ENCODE data around the gene OAS3. TPM values are rescaled to one million over a fixed set of nuclear protein-coding genes. Genes with fewer than 3 reads are reported as not detected.
A peak's percentile ranks its signal among the peaks of the same experiment; 100 is the strongest.

Gene OAS3, protein sequence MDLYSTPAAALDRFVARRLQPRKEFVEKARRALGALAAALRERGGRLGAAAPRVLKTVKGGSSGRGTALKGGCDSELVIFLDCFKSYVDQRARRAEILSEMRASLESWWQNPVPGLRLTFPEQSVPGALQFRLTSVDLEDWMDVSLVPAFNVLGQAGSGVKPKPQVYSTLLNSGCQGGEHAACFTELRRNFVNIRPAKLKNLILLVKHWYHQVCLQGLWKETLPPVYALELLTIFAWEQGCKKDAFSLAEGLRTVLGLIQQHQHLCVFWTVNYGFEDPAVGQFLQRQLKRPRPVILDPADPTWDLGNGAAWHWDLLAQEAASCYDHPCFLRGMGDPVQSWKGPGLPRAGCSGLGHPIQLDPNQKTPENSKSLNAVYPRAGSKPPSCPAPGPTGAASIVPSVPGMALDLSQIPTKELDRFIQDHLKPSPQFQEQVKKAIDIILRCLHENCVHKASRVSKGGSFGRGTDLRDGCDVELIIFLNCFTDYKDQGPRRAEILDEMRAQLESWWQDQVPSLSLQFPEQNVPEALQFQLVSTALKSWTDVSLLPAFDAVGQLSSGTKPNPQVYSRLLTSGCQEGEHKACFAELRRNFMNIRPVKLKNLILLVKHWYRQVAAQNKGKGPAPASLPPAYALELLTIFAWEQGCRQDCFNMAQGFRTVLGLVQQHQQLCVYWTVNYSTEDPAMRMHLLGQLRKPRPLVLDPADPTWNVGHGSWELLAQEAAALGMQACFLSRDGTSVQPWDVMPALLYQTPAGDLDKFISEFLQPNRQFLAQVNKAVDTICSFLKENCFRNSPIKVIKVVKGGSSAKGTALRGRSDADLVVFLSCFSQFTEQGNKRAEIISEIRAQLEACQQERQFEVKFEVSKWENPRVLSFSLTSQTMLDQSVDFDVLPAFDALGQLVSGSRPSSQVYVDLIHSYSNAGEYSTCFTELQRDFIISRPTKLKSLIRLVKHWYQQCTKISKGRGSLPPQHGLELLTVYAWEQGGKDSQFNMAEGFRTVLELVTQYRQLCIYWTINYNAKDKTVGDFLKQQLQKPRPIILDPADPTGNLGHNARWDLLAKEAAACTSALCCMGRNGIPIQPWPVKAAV
- total RNA-seq: 10 to 100 TPM; 12.9 to 27.2 TPM
- long read RNA-seq, partial matches to known transcripts: 6 of 29 reads
- long read RNA-seq, other reads (novel, unspliced or antisense): 21 of 29 reads

DNA sequence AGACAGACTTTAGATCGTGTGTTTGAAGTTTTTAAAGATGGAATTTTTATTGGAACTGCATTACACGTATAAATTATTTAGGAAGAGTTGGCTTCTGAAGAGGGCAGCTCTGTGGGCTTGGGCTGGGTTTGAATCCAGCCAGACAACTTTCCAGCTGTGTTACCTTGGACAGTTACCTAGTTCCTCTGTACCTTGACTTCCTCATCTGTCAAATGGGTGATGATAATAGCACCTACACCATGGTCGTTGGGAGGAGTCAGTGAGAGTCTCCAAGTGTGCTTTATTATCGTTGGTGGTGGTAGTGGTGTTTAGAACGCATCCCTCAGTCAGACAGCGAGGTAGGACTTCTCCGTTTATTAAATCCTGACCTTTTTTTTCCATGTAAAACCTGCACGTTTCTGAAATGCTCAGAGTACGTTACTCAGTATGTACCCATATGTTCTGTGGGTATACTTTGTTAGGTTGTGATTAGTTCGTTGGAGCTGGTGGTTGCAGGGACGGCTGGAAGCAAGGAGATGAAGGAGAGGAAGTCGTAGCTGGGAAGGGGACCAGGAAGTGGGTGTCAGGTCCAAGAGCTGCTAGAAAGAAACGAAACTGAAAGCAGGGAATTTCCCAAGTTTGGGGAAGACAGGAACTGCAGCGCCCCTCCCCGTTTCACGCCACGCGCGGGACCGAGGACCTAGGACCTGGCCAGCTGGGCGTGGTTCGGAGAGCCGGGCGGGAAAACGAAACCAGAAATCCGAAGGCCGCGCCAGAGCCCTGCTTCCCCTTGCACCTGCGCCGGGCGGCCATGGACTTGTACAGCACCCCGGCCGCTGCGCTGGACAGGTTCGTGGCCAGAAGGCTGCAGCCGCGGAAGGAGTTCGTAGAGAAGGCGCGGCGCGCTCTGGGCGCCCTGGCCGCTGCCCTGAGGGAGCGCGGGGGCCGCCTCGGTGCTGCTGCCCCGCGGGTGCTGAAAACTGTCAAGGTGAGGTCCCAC is at the start of gene OAS3:
Gene OAS3, plus strand, starts transcription at position 734 of the 979 bp plus-strand sequence. Its CDS starts 57 bp downstream, at position 791.
- intact Hi-C loops (cut with DNase I, micrococcal nuclease): no loop called here
- peak; percentile 91 to 93 for DNase-seq
- ATAC-seq: peak; percentile 95

- DNase-seq (no peak), ATAC-seq (peak; percentile 46)
- intact Hi-C loops (cut with DNase I, micrococcal nuclease): loop anchor here in 1 of 2 donors (10.0 kb wide), 1 partner anchor 143 kb away; no protein-coding TSS in a partner anchor
Observed at GRCh38 chr12:112891093-112892024, 46.9 kb upstream of the OAS3 start.

DNA sequence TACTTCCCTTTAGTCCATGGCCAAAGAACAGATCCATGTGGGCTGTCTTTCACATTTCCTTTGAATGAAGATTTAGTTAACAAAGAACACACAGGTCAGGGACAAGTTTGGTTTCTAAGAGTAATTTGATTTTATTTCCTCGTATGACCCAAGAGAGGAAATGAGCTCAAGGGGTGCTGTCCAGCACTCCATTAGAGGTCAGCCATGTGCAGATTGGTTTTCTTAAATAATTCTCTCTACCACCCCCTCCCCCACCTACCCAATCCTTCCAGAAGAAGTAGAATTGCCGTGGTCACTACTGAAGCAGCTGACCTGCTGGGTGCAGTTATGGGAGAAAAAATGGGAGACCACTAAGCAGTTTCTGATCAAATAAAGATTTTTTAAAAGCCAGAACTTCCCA is 45.4 kb upstream of the OAS3 start:
- DNase-seq (no peak), ATAC-seq (no peak)
- intact Hi-C loops (cut with DNase I, micrococcal nuclease): loop anchor here in 1 of 2 donors (10.0 kb wide), 1 partner anchor 142 kb away; no protein-coding TSS in a partner anchor

- DNase-seq: no peak
- ATAC-seq: no peak
- intact Hi-C loops (cut with DNase I, micrococcal nuclease): loop anchor here in 1 of 2 donors (10.0 kb wide), 1 partner anchor 141 kb away; no protein-coding TSS in a partner anchor
Observed at GRCh38 chr12:112894128-112894527, 44.1 kb upstream of the OAS3 start.

DNA sequence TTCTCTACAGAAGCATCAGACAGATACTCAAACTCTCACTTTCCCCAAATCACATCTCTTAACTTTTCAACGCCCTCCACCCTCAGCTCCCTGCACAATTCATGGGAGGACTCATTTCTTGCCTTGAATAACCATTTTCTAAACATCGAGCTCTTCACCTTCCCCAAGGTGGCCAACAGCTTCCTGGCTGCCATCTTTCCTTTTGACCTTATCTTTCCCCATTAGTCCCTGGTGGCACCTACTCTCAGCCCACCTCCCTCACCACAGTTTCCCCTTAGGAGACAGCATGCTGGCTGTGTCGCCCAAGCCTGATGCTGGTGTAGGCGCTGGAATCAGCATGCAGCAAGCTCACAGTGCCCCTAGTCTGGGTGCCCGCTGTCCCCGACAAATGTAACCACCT is 39.9 kb upstream of the OAS3 start:
- intact Hi-C loops (cut with DNase I, micrococcal nuclease): loop anchor here in 1 of 2 donors (10.0 kb wide), 1 partner anchor 136 kb away; no protein-coding TSS in a partner anchor
- DNase-seq: no peak
- ATAC-seq: no peak

DNA sequence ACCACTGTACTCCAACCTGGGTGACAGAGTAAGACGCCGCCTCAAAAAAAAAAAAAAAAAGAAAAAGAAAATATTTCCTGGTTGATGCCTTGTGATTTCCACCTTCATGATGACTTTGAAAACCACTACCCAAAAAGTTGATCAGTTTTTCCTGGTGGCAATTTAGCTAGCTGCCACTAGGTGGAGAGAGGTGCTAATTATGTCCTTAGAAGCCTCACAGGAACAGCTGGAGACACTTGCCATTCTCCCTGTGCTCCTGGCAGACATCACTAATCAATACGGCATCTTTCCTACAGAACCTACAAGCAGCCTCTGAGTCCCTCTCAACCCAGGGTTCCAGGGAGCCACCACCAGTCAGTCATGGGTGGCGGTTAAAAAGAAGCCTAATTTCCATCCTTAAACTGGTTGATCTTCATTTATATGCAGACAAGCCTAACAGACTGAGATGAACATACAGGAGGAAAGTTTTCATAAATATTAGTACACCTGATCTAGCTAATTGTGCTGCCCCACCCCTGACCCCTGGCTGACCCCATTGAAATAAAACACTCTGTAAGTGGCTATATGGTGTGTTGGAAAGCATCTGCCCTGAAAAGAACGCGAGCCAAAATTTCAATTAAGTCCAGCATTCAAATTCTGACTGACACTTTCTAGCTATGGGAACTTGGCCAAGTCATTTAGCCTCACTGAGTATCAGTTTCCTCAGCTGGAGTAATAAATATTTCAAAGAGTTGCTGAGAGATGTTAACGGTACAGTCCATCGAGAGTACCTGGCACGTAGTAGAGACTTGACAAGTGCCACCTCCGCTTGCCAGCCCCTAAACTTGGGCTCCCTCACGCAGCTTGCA is 37.8 kb upstream of the OAS3 start:
- intact Hi-C loops (cut with DNase I, micrococcal nuclease): no loop called here

GRCh38 chr12:112901271-112901670 is 37.0 kb upstream of the OAS3 start:
- intact Hi-C loops (cut with DNase I, micrococcal nuclease): no loop called here
- ATAC-seq: peak; percentile 67

More for the DNA sequence above, 37.8 kb upstream of the OAS3 start:
- peak; percentile 75 for ATAC-seq
- peak in 1 of 2 donors; percentile 41 for DNase-seq

GRCh38 chr12:112904571-112904970 is 33.7 kb upstream of the OAS3 start:
- intact Hi-C loops (cut with DNase I, micrococcal nuclease): no loop called here
- no peak for DNase-seq

More at GRCh38 chr12:112901271-112901670, 37.0 kb upstream of the OAS3 start:
- DNase-seq: peak; percentile 72 to 80

DNA sequence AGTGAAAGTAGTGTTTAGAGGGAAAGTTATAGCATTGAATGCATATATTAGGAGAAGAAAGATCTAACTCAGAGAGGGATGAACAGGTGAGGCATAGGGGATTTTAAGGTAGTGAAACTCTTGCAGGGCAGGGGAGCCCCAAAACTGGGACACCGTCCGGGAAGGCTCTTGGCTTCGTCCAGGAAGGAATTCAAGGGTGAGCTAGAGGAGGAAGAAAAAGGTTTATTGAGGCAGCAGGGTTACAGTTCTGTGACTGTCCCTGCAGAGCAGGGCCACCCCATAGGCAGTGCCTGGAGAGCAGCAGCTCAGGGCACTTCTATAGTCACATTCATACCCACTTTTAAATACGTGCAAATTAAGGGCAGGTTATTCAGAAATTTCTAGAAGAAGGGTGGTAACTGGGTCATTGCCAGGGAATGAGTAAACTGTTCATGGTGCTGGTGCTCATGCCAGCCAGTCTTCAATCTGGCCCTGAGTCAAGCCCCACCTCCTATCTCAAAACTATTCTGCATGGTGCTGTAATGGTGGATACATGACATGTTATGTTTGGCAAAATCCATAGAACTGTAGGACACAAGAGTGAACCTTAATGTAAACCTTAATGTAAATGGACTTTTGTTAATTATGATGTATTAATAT is 32.7 kb upstream of the OAS3 start:
- ATAC-seq (peak; percentile 42), DNase-seq (peak in 1 of 2 donors; percentile 42)
- intact Hi-C loops (cut with DNase I, micrococcal nuclease): no loop called here

More at GRCh38 chr12:112904571-112904970, 33.7 kb upstream of the OAS3 start:
- peak; percentile 63 for ATAC-seq

DNA sequence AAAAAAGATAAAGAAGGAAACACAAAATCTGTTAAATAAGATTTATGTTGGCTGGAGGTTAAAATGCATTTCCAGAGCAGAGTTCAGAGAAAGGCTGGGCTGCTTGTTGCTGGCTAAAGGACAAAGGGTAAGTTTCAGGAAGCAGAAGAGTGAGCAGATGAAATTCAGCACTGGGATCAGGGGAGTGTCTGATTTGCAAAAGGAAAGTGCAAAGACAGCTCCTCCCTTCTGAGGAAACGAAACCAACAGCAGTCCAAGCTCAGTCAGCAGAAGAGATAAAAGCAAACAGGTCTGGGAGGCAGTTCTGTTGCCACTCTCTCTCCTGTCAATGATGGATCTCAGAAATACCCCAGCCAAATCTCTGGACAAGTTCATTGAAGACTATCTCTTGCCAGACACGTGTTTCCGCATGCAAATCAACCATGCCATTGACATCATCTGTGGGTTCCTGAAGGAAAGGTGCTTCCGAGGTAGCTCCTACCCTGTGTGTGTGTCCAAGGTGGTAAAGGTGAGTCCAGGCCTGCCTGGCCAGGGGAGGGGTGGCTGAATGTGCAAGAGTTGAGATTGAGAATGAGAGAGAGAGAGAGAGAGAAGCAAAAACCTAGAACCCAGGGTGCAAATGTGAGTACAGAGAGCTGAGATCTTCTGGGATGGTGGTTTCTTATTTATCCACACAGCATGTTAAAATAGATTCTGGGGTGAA is 31.4 kb upstream of the OAS3 start, which contains the start of gene OAS1:
Gene OAS1, plus strand, starts transcription at position 251 of the 703 bp plus-strand sequence. Its CDS starts 78 bp downstream, at position 329.
- intact Hi-C loops (cut with DNase I, micrococcal nuclease): no loop called here
- ATAC-seq (peak; percentile 86), DNase-seq (peak; percentile 38 to 73)

DNA sequence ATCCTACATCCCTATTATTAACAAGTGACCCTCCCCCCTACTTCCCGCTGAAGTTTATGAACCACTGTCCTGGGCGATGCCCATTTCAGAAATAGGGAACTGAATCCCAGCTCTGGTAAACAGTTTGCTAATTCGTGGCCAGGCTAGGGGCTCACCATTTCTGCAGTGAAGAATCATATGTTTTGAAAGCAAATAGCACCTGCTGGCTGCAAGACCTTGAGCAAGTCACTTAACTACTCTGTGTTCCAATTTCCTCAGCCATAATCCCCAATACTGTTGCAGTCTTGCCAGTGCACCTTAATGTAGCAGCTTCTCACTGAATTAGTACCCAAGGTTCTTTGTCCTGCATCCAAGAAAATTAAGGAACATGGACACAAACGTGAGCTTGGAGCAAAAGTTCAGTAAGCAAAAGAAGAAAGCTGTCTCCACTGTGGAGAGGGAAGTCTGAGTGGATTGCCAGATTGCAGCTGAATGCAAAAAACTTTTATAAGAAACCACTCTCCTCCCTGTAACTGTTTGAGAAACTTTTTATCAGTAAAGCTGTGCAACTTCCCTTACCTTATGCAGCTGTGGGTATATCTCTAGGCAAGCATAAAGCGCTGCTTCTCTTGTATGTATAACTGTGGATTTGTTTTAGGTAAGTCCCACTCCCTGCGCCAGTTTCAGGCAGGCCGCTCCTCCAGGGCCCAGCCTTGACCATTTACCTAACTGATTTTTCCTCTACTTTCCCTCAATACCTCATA is 30.7 kb upstream of the OAS3 start:
- DNase-seq (peak in 1 of 2 donors; percentile 23), ATAC-seq (peak; percentile 3)
- intact Hi-C loops (cut with DNase I, micrococcal nuclease): no loop called here

DNA sequence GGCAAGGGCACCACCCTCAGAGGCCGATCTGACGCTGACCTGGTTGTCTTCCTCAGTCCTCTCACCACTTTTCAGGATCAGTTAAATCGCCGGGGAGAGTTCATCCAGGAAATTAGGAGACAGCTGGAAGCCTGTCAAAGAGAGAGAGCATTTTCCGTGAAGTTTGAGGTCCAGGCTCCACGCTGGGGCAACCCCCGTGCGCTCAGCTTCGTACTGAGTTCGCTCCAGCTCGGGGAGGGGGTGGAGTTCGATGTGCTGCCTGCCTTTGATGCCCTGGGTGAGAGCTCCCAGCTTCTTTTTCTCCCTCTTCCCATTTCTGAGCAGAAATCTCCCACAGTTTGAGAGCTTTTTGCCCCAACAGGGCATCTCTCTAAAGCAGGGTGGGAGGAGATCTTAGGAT is 29.7 kb upstream of the OAS3 start:
- DNase-seq: no peak
- ATAC-seq: no peak
- intact Hi-C loops (cut with DNase I, micrococcal nuclease): no loop called here

DNA sequence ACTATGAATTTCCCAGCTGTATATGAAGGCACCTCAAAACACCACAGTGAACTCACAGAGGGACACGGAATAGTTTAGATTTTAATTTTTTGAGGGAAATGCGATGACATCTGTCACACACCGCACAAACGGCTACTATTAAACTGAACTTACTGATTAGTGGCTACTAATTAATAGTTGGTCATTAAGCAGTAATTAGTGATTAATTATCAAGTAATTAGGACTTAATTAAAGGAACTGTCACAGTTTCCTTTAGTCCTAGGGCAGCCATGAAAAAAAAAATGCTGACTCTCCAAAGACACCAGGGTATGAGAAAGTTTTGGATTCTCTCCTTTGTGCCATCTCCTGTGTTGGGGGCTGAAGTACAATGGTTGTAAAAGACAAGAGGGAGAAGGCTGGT is 28.6 kb upstream of the OAS3 start:
- intact Hi-C loops (cut with DNase I, micrococcal nuclease): no loop called here
- DNase-seq: no peak
- ATAC-seq: no peak

All from left colon (tissue), 2 donors.